GM12865 (cell line): ENCODE measurements around the gene MIGA2.

Experiments used
- DNase-seq: peaks from one replicate; pipeline ENCODE4 v3.0.0; 2010; ENCODE audit warnings: low read depth
- H3K4me3 ChIP-seq: 2 replicates; pipeline ENCODE4 v1.5.1; 2011; ENCODE audit warnings: mild to moderate bottlenecking, low read depth, low read length, control low read depth
- CTCF ChIP-seq: IDR thresholded peaks from 2 replicates; pipeline ENCODE4 v1.5.1; 2011; ENCODE audit warnings: low read length, control low read depth, low read depth, inconsistent platforms; ENCODE audit not compliant: insufficient read depth; ENCODE audit errors: missing control alignments

MIGA2 gene

GRCh38 chr9:129089246-129089645 is 52.8 kb downstream of the MIGA2 start:
- no peak for TF ChIP-seq CTCF
- DNase-seq: no peak

DNA sequence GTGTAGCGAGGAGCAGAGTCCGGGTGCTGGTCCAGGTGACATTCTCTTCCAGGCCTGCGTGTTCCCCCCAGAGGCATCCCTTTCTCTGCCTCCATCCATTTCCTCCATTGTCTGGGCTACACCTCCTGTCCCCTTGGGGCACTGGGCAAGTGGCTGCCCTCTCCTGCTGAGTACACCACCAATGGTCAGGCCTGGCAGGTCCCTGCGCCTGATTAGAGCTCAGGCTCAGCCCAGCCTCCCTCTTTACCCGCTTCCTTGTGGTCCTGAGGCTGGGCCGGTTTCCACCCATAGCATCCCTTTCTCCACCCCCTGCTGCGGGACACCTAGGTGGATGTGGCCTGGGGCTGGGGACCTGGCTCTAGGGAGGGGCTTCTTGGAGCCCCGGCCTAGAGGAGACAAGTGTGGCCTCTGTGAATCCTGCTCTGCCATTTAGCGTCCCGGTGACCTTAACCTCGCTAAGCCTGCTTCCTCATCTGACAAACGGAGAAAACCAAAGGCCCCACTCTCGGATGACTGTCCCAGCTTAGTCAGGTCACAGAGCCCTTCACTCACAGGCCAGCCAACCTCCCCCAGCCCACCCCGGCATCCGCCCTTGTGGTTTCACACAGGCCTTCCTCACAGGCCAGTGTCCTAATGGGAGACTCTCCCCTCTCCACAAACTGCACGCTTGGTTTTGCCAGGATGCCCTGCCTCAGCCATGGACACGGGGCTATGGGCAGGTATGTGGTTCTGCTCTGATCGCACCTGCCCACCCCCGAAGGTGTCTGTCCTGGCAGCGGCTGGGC is 57.4 kb downstream of the MIGA2 start:
- TF ChIP-seq CTCF: no peak
- DNase-seq: no peak
- no peak overlapping the region for H3K4me3 ChIP-seq

More at GRCh38 chr9:129089246-129089645, 52.8 kb downstream of the MIGA2 start:
- H3K4me3 ChIP-seq: no peak overlapping the region

GRCh38 chr9:129094387-129095169 is 58.2 kb downstream of the MIGA2 start:
- DNase-seq: no peak
- no peak overlapping the region for H3K4me3 ChIP-seq
- no peak for TF ChIP-seq CTCF

GRCh38 chr9:129095170-129095667 is 58.8 kb downstream of the MIGA2 start:
- no peak for DNase-seq
- no peak overlapping the region for H3K4me3 ChIP-seq
- TF ChIP-seq CTCF: no peak

DNA sequence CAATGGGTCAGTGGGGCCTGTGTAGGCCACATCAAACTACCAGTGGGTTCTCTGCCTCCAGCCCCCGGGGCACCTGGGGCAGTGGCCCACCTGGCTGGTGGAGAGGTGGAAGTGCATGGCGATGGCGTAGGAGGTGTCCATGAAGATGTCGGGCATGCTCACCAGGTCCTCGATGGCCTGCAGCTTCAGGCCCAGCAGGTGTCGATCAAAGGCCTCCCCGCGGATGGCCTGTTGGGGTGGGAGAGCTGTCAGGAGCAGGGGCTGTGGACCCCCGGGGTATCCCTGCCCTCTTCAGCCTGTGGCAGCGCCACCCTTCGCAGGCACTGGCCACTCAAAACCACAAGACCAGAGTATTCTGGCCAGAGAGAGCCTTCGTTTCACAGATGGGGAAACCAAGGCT is 59.5 kb downstream of the MIGA2 start:
- no peak for TF ChIP-seq CTCF
- H3K4me3 ChIP-seq: no peak overlapping the region
- no peak for DNase-seq

GRCh38 chr9:129097671-129098306 is 61.4 kb downstream of the MIGA2 start:
- no peak for TF ChIP-seq CTCF
- no peak for DNase-seq
- no peak overlapping the region for H3K4me3 ChIP-seq
